GM12873 (cell line): ENCODE data around the gene KIF16B.

ENCODE experiments used
- CTCF ChIP-seq: IDR thresholded peaks from 2 replicates; pipeline ENCODE4 v1.5.1; 2012; ENCODE audit warnings: low read depth, mild to moderate bottlenecking, moderate library complexity, low read length, control low read depth; ENCODE audit not compliant: insufficient read depth; ENCODE audit errors: missing control alignments

Gene KIF16B

GRCh38 chr20:16385462-16385861, 187.8 kb downstream of the KIF16B start:
- TF ChIP-seq CTCF, result no peak

GRCh38 chr20:16381444-16381843, 191.8 kb downstream of the KIF16B start:
- no peak for TF ChIP-seq CTCF

GRCh38 chr20:16378712-16379370, 194.4 kb downstream of the KIF16B start:
- TF ChIP-seq CTCF, result no peak

- TF ChIP-seq CTCF, result no peak
Measured at GRCh38 chr20:16378122-16378521, 195.1 kb downstream of the KIF16B start.

GRCh38 chr20:16369441-16369840, 203.8 kb downstream of the KIF16B start:
- no peak for TF ChIP-seq CTCF

GRCh38 chr20:16368645-16369292, 204.5 kb downstream of the KIF16B start:
- TF ChIP-seq CTCF, result no peak

GRCh38 chr20:16367948-16368560, 205.2 kb downstream of the KIF16B start:
- no peak for TF ChIP-seq CTCF
